ENCODE measurements around the gene OTOGL. TPM values are rescaled to one million over a fixed set of nuclear protein-coding genes. Genes with fewer than 3 reads are reported as not detected.
"Not testable (repeated sequence)": the region's sequence is repeated elsewhere in the genome, so short reads cannot be mapped to it uniquely, and the experiment has no call there.

Gene OTOGL
- total RNA-seq, 1 donor from 2014 or later, result not detected

- H3K9me3 ChIP-seq, result no peaks in the 10 kb centered on the region
- H3K4me1 ChIP-seq, result peaks cover 0 to 5% of the 10 kb centered on the region in 2 donors
- no peaks in the 10 kb centered on the region for H3K27me3 ChIP-seq
- no peak for DNase-seq (ENCODE audit: low spot score in 2 of 2)
- H3K36me3 ChIP-seq, result no peaks in the 10 kb centered on the region
- TF ChIP-seq CTCF (IDR thresholded peaks at IDR 0.05), result no peak
- no peak overlapping the region for H3K4me3 ChIP-seq
- no peak overlapping the region for H3K27ac ChIP-seq
- intact Hi-C loops (cut with DNase I), result no loop called here
Measured at GRCh38 chr12:80234667-80235066, 135.3 kb downstream of the OTOGL start.

GRCh38 chr12:80235944-80236343, 136.6 kb downstream of the OTOGL start:
- TF ChIP-seq CTCF (IDR thresholded peaks at IDR 0.05), result no peak
- no peaks in the 10 kb centered on the region for H3K4me1 ChIP-seq
- no peak for DNase-seq (ENCODE audit: low spot score in 2 of 2)
- no peak overlapping the region for H3K27ac ChIP-seq
- intact Hi-C loops (cut with DNase I), result no loop called here
- H3K27me3 ChIP-seq, result no peaks in the 10 kb centered on the region
- H3K9me3 ChIP-seq, result no peaks in the 10 kb centered on the region
- no peaks in the 10 kb centered on the region for H3K36me3 ChIP-seq
- no peak overlapping the region for H3K4me3 ChIP-seq

- Histone ChIP-seq H3K27me3 (no peaks in the 10 kb centered on the region), H3K9me3 (no peaks in the 10 kb centered on the region), H3K4me3 (no peak overlapping the region), H3K4me1 (peaks cover 0 to 11% of the 10 kb centered on the region in 2 donors), H3K36me3 (no peaks in the 10 kb centered on the region), H3K27ac (no peak overlapping the region)
- intact Hi-C loops (cut with DNase I), result no loop called here
- no peak for TF ChIP-seq CTCF (IDR thresholded peaks at IDR 0.05)
- DNase-seq (ENCODE audit: low spot score in 2 of 2), result no peak
Measured at GRCh38 chr12:80239867-80240266, 140.5 kb downstream of the OTOGL start.

GRCh38 chr12:80241576-80242273, 142.4 kb downstream of the OTOGL start:
- no peak for TF ChIP-seq CTCF (IDR thresholded peaks at IDR 0.05)
- Histone ChIP-seq H3K4me3 (peak overlapping the region in 1 of 2 donors; percentile 1), H3K36me3 (no peaks in the 10 kb centered on the region), H3K27ac (peak overlapping the region; percentile 28 to 64), H3K9me3 (no peaks in the 10 kb centered on the region), H3K4me1 (peaks cover 0 to 11% of the 10 kb centered on the region in 2 donors), H3K27me3 (no peaks in the 10 kb centered on the region)
- intact Hi-C loops (cut with DNase I), result loop anchor here (1.0 kb wide), 1 partner anchor 11 kb away; no protein-coding TSS in a partner anchor
- no peak for DNase-seq (ENCODE audit: low spot score in 2 of 2)

GRCh38 chr12:80242321-80242720, 143.0 kb downstream of the OTOGL start:
- H3K4me3 ChIP-seq, result no peak overlapping the region
- no peak for DNase-seq (ENCODE audit: low spot score in 2 of 2)
- H3K27ac ChIP-seq, result peak overlapping the region; percentile 28 to 64
- H3K9me3 ChIP-seq, result no peaks in the 10 kb centered on the region
- H3K36me3 ChIP-seq, result no peaks in the 10 kb centered on the region
- no peak for TF ChIP-seq CTCF (IDR thresholded peaks at IDR 0.05)
- peaks cover 0 to 11% of the 10 kb centered on the region in 2 donors for H3K4me1 ChIP-seq
- no peaks in the 10 kb centered on the region for H3K27me3 ChIP-seq
- intact Hi-C loops (cut with DNase I), result no loop called here

- H3K9me3 ChIP-seq; H3K27ac ChIP-seq; DNase-seq (ENCODE audit: low spot score in 2 of 2); H3K4me1 ChIP-seq; H3K4me3 ChIP-seq; H3K36me3 ChIP-seq; H3K27me3 ChIP-seq; intact Hi-C loops (cut with DNase I): not testable (repeated sequence)
Measured at GRCh38 chr12:80249581-80249980, 150.2 kb downstream of the OTOGL start.
